ENCODE data around the gene IL17C. TPM values are rescaled to one million over a fixed set of nuclear protein-coding genes. Genes with fewer than 3 reads are reported as not detected.

Gene IL17C
- total RNA-seq, 2 donors from 2014 or later = 0.65 to 0.86 TPM

GRCh38 chr16:88646345-88647034, 8.1 kb downstream of the IL17C start:
- DNase-seq (no peak), ATAC-seq (no peak)
- Mint-ChIP-seq H3K27me3 (no peaks in the 10 kb centered on the region), H3K27ac (no peak overlapping the region), H3K4me1 (peaks cover 21% of the 10 kb centered on the region), H3K4me3 (no peak overlapping the region), H3K36me3 (ENCODE audit: low read depth) (no peaks in the 10 kb centered on the region)
- no peaks in the 10 kb centered on the region for H3K9me3 ChIP-seq (ENCODE audit: control insufficient read depth, low read length, poor library complexity, severe bottlenecking)

- H3K27me3 Mint-ChIP-seq = no peaks in the 10 kb centered on the region
- no peak overlapping the region for H3K4me3 Mint-ChIP-seq
- H3K27ac Mint-ChIP-seq = no peak overlapping the region
- no peaks in the 10 kb centered on the region for H3K36me3 Mint-ChIP-seq (ENCODE audit: low read depth)
- peaks cover 20% of the 10 kb centered on the region for H3K4me1 Mint-ChIP-seq
- DNase-seq (no peak), ATAC-seq (no peak)
- H3K9me3 ChIP-seq (ENCODE audit: control insufficient read depth, low read length, poor library complexity, severe bottlenecking) = no peaks in the 10 kb centered on the region
Measured at GRCh38 chr16:88647178-88648070, 9.1 kb downstream of the IL17C start.

- ATAC-seq (no peak), DNase-seq (no peak)
- Mint-ChIP-seq H3K4me1 (peaks cover 23% of the 10 kb centered on the region), H3K27ac (peak overlapping the region; percentile 89), H3K27me3 (no peaks in the 10 kb centered on the region), H3K4me3 (peak overlapping the region; percentile 92), H3K36me3 (ENCODE audit: low read depth) (no peaks in the 10 kb centered on the region)
- H3K9me3 ChIP-seq (ENCODE audit: control insufficient read depth, low read length, poor library complexity, severe bottlenecking) = no peaks in the 10 kb centered on the region
Measured at GRCh38 chr16:88649195-88649923, 11.0 kb downstream of the IL17C start.

GRCh38 chr16:88649924-88650748, 11.8 kb downstream of the IL17C start:
- Mint-ChIP-seq H3K4me1 (peaks cover 16% of the 10 kb centered on the region), H3K36me3 (ENCODE audit: low read depth) (peaks cover 2% of the 10 kb centered on the region), H3K27ac (peak overlapping the region; percentile 89), H3K27me3 (no peaks in the 10 kb centered on the region), H3K4me3 (peak overlapping the region; percentile 92)
- ATAC-seq (peak; percentile 16), DNase-seq (no peak)
- H3K9me3 ChIP-seq (ENCODE audit: control insufficient read depth, low read length, poor library complexity, severe bottlenecking) = no peaks in the 10 kb centered on the region

- Mint-ChIP-seq H3K4me3 (peak within 1 kb of the TSS; percentile 92), H3K27me3 (no peaks in the 10 kb centered on the region), H3K36me3 (ENCODE audit: low read depth) (peaks cover 3% of the 10 kb centered on the region), H3K4me1 (peaks cover 14% of the 10 kb centered on the region), H3K27ac (peak within 1 kb of the TSS; percentile 89)
- peak; percentile 74 to 78 (median 77) for DNase-seq
- peak; percentile 88 for ATAC-seq
- no peaks in the 10 kb centered on the region for H3K9me3 ChIP-seq (ENCODE audit: control insufficient read depth, low read length, poor library complexity, severe bottlenecking)
Measured at GRCh38 chr16:88650749-88651275, 12.4 kb downstream of the IL17C start, which contains the start of gene CYBA. Gene CYBA (minus strand): TSS chr16:88651053. CDS start chr16:88651013, 40 bp downstream.

GRCh38 chr16:88651276-88651988, 13.1 kb downstream of the IL17C start:
- Mint-ChIP-seq H3K4me3 (peak overlapping the region; percentile 92), H3K27ac (peak overlapping the region; percentile 89), H3K27me3 (no peaks in the 10 kb centered on the region), H3K36me3 (ENCODE audit: low read depth) (peaks cover 3% of the 10 kb centered on the region), H3K4me1 (peaks cover 14% of the 10 kb centered on the region)
- peak; percentile 52 to 61 (median 56) for DNase-seq
- no peaks in the 10 kb centered on the region for H3K9me3 ChIP-seq (ENCODE audit: control insufficient read depth, low read length, poor library complexity, severe bottlenecking)
- peak; percentile 76 for ATAC-seq

DNA sequence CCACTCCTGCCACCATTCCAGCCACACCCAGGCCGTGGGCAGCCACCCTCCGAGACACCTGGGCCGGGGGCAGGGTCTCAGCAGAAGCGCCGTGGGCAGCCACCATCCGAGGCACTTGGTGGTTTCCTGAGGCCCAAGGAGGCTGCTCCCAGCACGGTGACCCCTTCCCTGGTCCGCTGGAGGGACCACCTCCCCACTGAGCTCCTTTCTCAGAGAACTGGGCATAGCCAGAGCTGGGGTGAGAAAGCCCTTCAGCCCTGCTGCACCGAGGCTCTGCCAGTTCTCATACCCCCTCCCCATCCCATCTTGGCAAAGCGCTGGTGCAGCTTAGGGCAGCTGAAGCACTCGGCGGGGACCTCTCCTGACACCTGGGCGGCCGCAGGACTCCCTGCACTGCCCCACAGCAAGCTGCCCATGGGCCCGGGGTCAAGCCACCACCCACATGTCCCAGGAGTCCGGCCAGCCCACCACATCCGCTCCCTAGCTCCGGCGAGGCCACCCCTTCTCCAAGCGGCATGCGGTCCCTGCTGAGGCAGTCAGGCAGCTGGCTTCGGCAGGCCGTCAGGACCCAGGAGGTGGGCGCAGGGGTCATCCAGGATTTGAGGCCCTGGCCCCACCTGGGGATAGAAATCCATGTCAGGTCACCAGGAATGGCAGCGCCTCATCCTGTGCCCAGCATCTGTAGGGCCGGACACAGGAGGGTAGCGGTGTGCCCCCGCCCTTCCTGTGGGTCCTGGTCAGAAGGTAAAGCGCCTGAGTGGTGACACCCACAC, 13.8 kb downstream of the IL17C start:
- ATAC-seq (no peak), DNase-seq (no peak)
- Mint-ChIP-seq H3K27ac (peak overlapping the region; percentile 89), H3K4me1 (peaks cover 14% of the 10 kb centered on the region), H3K4me3 (peak overlapping the region; percentile 92), H3K27me3 (no peaks in the 10 kb centered on the region), H3K36me3 (ENCODE audit: low read depth) (peaks cover 3% of the 10 kb centered on the region)
- H3K9me3 ChIP-seq (ENCODE audit: control insufficient read depth, low read length, poor library complexity, severe bottlenecking) = no peaks in the 10 kb centered on the region

DNA sequence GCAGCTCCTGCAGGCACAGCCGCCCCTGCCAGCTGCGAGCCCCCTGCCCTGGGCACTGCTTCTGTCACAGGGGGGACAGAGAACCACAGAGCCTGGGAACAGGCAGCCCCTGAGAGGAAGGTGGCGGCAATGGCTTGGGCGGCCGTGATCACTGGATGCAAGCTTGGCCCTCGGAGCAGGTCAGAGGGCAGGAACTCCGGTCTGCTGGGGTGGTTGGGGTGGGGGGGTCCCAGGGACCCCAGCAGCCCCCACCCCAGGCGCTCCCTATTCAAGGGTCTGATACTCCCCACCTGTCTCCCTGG, 14.3 kb downstream of the IL17C start:
- H3K9me3 ChIP-seq (ENCODE audit: control insufficient read depth, low read length, poor library complexity, severe bottlenecking) = no peaks in the 10 kb centered on the region
- ATAC-seq (no peak), DNase-seq (no peak)
- no peak overlapping the region for H3K27ac Mint-ChIP-seq
- no peak overlapping the region for H3K4me3 Mint-ChIP-seq
- H3K27me3 Mint-ChIP-seq = no peaks in the 10 kb centered on the region
- peaks cover 14% of the 10 kb centered on the region for H3K4me1 Mint-ChIP-seq
- peaks cover 3% of the 10 kb centered on the region for H3K36me3 Mint-ChIP-seq (ENCODE audit: low read depth)

- H3K27me3 Mint-ChIP-seq = no peaks in the 10 kb centered on the region
- H3K9me3 ChIP-seq (ENCODE audit: control insufficient read depth, low read length, poor library complexity, severe bottlenecking) = no peaks in the 10 kb centered on the region
- ATAC-seq (no peak), DNase-seq (no peak)
- H3K27ac Mint-ChIP-seq = peak overlapping the region; percentile 34
- peaks cover 14% of the 10 kb centered on the region for H3K4me1 Mint-ChIP-seq
- H3K4me3 Mint-ChIP-seq = no peak overlapping the region
- H3K36me3 Mint-ChIP-seq (ENCODE audit: low read depth) = peaks cover 3% of the 10 kb centered on the region
Measured at GRCh38 chr16:88653101-88653500, 14.7 kb downstream of the IL17C start.

GRCh38 chr16:88653596-88654362, 15.4 kb downstream of the IL17C start:
- Mint-ChIP-seq H3K27me3 (no peaks in the 10 kb centered on the region), H3K4me1 (peaks cover 14% of the 10 kb centered on the region), H3K36me3 (ENCODE audit: low read depth) (peaks cover 3% of the 10 kb centered on the region), H3K4me3 (no peak overlapping the region), H3K27ac (peak overlapping the region; percentile 34)
- ATAC-seq = no peak
- DNase-seq = no peak
- H3K9me3 ChIP-seq (ENCODE audit: control insufficient read depth, low read length, poor library complexity, severe bottlenecking) = no peaks in the 10 kb centered on the region

All from T-helper 17 cell (primary cell).